H1 (cell line): ENCODE results near the gene DCXR. TPM values are rescaled to one million over a fixed set of nuclear protein-coding genes. Genes with fewer than 3 reads are reported as not detected.

Experiments
- CTCF ChIA-PET: fragments of 300-600 bp; sonication (Branson Sonifier 250); formaldehyde crosslinking; loops from one replicate; lab custom pipeline; 2021; ENCODE audit not compliant: partially characterized antibody; lab: Charles Lee
- POLR2A ChIA-PET: fragments of 300-600 bp; sonication (Branson Sonifier 250); formaldehyde crosslinking; loops from one replicate; lab custom pipeline; 2021; ENCODE audit warnings: inconsistent platforms; ENCODE audit not compliant: partially characterized antibody; lab: Charles Lee
- DNase-seq, 2 experiments: peaks; one replicate each; pipeline versions ENCODE4 v3.0.0 to v3.0.0-alpha.2; 2010 to 2022; ENCODE audit warnings: low spot score in 2 of 2, low read depth in 1 of 2, mixed read lengths in 1 of 2
- FAIRE-seq: peaks from 2 replicates; lab custom pipeline; 2011; peaks lifted over from hg19 to GRCh38; lab: Jason Lieb, UNC
- H2AFZ ChIP-seq: 2 replicates; pipeline ENCODE4 v1.8.1; 2012; ENCODE audit warnings: low read length, inconsistent platforms
- H2AK5ac ChIP-seq: 2 replicates; pipeline ENCODE4 v1.6.1; 2013; ENCODE audit warnings: low read depth, low read length
- H2BK120ac ChIP-seq: replicated peaks from 2 replicates; pipeline ENCODE3; 2013; ENCODE audit warnings: low read depth, low read length, inconsistent platforms
- H2BK12ac ChIP-seq: 2 replicates; pipeline ENCODE4 v1.6.1; 2013; ENCODE audit warnings: low read depth, low read length
- H2BK15ac ChIP-seq: 2 replicates; pipeline ENCODE4 v1.6.1; 2013; ENCODE audit warnings: low read length
- H2BK20ac ChIP-seq: 2 replicates; pipeline ENCODE4 v1.6.1; 2013; ENCODE audit warnings: low read length
- H2BK5ac ChIP-seq: 2 replicates; pipeline ENCODE4 v1.6.1; 2013; ENCODE audit warnings: low read depth, low read length
- H3K14ac ChIP-seq: 2 replicates; pipeline ENCODE4 v1.6.1; 2013; ENCODE audit warnings: inconsistent platforms; ENCODE audit not compliant: insufficient read length
- H3K18ac ChIP-seq: 2 replicates; pipeline ENCODE4 v1.6.1; 2013; ENCODE audit warnings: low read length; ENCODE audit errors: extremely low read depth
- H3K23ac ChIP-seq: 2 replicates; pipeline ENCODE4 v1.6.1; 2013; ENCODE audit warnings: inconsistent platforms; ENCODE audit not compliant: insufficient read length
- H3K23me2 ChIP-seq: 2 replicates; pipeline ENCODE4 v1.6.1; 2013; ENCODE audit warnings: low read depth, low read length
- H3K27ac ChIP-seq: 2 replicates; pipeline ENCODE4 v1.6.1; 2011; ENCODE audit warnings: low read depth, low read length, inconsistent platforms
- H3K27me3 ChIP-seq, 4 experiments: replicated peaks in 1 of 4; 1 replicate in 1 of 4; 2 replicates in 3 of 4; pipeline versions ENCODE4 v1.6.1 to v1.8.1; 2011 to 2013; ENCODE audit warnings: low read length in 3 of 4, mild to moderate bottlenecking in 3 of 4, inconsistent platforms in 2 of 4, mixed read lengths in 2 of 4, moderate library complexity in 1 of 4; ENCODE audit not compliant: control insufficient read depth in 3 of 4, insufficient read depth in 3 of 4; ENCODE audit errors: extremely low read depth in 1 of 4
- H3K36me3 ChIP-seq, 4 experiments: 2 replicates each; pipeline versions ENCODE4 v1.6.1 to v1.8.1; 2011 to 2013; ENCODE audit warnings: mild to moderate bottlenecking in 4 of 4, low read length in 3 of 4, moderate library complexity in 2 of 4, control low read depth in 1 of 4, inconsistent platforms in 1 of 4; ENCODE audit not compliant: insufficient read depth in 4 of 4, control insufficient read depth in 2 of 4
- H3K4ac ChIP-seq: replicated peaks from 2 replicates; pipeline ENCODE3; 2013; ENCODE audit warnings: low read length, low read depth, mixed read lengths, inconsistent platforms; ENCODE audit not compliant: insufficient read length
- H3K4me1 ChIP-seq, 4 experiments: replicated peaks in 1 of 4; 1 replicate in 1 of 4; 2 replicates in 3 of 4; pipeline versions ENCODE4 v1.6.1 to v1.8.1; 2011 to 2013; ENCODE audit warnings: low read length in 3 of 4, inconsistent platforms in 2 of 4, mixed read lengths in 1 of 4; ENCODE audit not compliant: insufficient read depth in 4 of 4, control insufficient read depth in 3 of 4
- H3K4me2 ChIP-seq, 2 experiments: 2 replicates each; pipeline versions ENCODE4 v1.6.1 to v1.8.1; 2011 to 2013; ENCODE audit warnings: low read depth in 2 of 2, low read length in 2 of 2, control low read depth in 1 of 2, inconsistent platforms in 1 of 2, mild to moderate bottlenecking in 1 of 2; ENCODE audit not compliant: insufficient read depth in 1 of 2
- H3K4me3 ChIP-seq, 4 experiments: fragments of 200-600, 300-600 bp in 1 of 4; sonication (generic), shearing (Covaris generic), sonication (Bioruptor Twin) in 1 of 4; 2 replicates each; pipeline versions ENCODE4 v1.5.1 to v1.8.1; 2011 to 2016; ENCODE audit warnings: low read length in 4 of 4, low read depth in 3 of 4, control low read depth in 2 of 4, inconsistent platforms in 2 of 4, mild to moderate bottlenecking in 2 of 4, mixed read lengths in 1 of 4, moderate library complexity in 1 of 4; ENCODE audit not compliant: insufficient read depth in 2 of 4; ENCODE audit errors: extremely low read depth in 1 of 4
- H3K56ac ChIP-seq: replicated peaks from 2 replicates; pipeline ENCODE3; 2013; ENCODE audit warnings: low read depth, mild to moderate bottlenecking, mixed read lengths, low read length, inconsistent platforms; ENCODE audit not compliant: insufficient read length
- H3K79me1 ChIP-seq: 2 replicates; pipeline ENCODE4 v1.6.1; 2013; ENCODE audit warnings: low read depth, low read length, control low read depth
- H3K79me2 ChIP-seq, 2 experiments: 2 replicates each; pipeline versions ENCODE4 v1.6.1 to v1.8.1; 2012 to 2013; ENCODE audit warnings: low read length in 2 of 2, mild to moderate bottlenecking in 2 of 2, inconsistent platforms in 1 of 2; ENCODE audit not compliant: insufficient read depth in 2 of 2, control insufficient read depth in 1 of 2
- H3K9ac ChIP-seq, 4 experiments: replicated peaks in 1 of 4; 1 replicate in 1 of 4; 2 replicates in 3 of 4; pipeline versions ENCODE4 v1.6.1 to v1.8.1; 2011 to 2013; ENCODE audit warnings: low read depth in 3 of 4, low read length in 3 of 4, control low read depth in 2 of 4, mild to moderate bottlenecking in 2 of 4, moderate library complexity in 2 of 4, inconsistent platforms in 1 of 4; ENCODE audit errors: extremely low read depth in 1 of 4
- H3K9me3 ChIP-seq, 2 experiments: 2 replicates each; pipeline versions ENCODE4 v1.6.1 to v1.8.1; 2012 to 2013; ENCODE audit warnings: mild to moderate bottlenecking in 2 of 2, moderate library complexity in 2 of 2, control low read depth in 1 of 2, inconsistent platforms in 1 of 2, low read depth in 1 of 2, low read length in 1 of 2, mixed read lengths in 1 of 2; ENCODE audit not compliant: insufficient read depth in 2 of 2
- H4K20me1 ChIP-seq, 2 experiments: replicated peaks in 1 of 2; 2 replicates each; pipeline versions ENCODE3 to v1.8.1; 2011 to 2013; ENCODE audit warnings: inconsistent platforms in 2 of 2, low read length in 2 of 2, mild to moderate bottlenecking in 1 of 2; ENCODE audit not compliant: insufficient read depth in 2 of 2, control insufficient read depth in 1 of 2
- H4K5ac ChIP-seq: 2 replicates; pipeline ENCODE4 v1.6.1; 2013; ENCODE audit warnings: low read length, low read depth, mixed read lengths, inconsistent platforms; ENCODE audit not compliant: insufficient read length
- H4K8ac ChIP-seq: 2 replicates; pipeline ENCODE4 v1.8.0; 2013; ENCODE audit warnings: mild to moderate bottlenecking, moderate library complexity, low read length, inconsistent platforms; ENCODE audit not compliant: insufficient read depth; ENCODE audit errors: extremely low read depth
- H4K91ac ChIP-seq: replicated peaks from 2 replicates; pipeline ENCODE3; 2013; ENCODE audit warnings: low read length, mixed read lengths, inconsistent platforms; ENCODE audit not compliant: insufficient read length
- CBX5 ChIP-seq: fragments of 300-800, 300-1000 bp; sonication (generic); IDR thresholded peaks from 2 replicates; pipeline ENCODE4 v1.7.1; 2016; ENCODE audit warnings: antibody characterized with exemption, low read length, low read depth
- CTCF ChIP-seq, 3 experiments: IDR thresholded peaks; 1 replicate in 2 of 3; 2 replicates in 1 of 3; pipeline versions ENCODE4 v1.5.1 to v1.6.1; 2011; ENCODE audit warnings: low read length in 3 of 3, mild to moderate bottlenecking in 3 of 3, inconsistent platforms in 2 of 3, low read depth in 1 of 3, moderate library complexity in 1 of 3; ENCODE audit not compliant: insufficient read depth in 1 of 3; ENCODE audit errors: control extremely low read depth in 1 of 3
- KDM1A ChIP-seq: fragments of 200-600, 300-600 bp; sonication (generic); IDR thresholded peaks from 2 replicates; pipeline ENCODE4 v1.7.1; 2016; ENCODE audit warnings: mild to moderate bottlenecking, low read length, borderline replicate concordance
- KDM5A ChIP-seq: fragments of 200-600 bp; IDR thresholded peaks from 2 replicates; pipeline ENCODE4 v1.7.1; 2012; ENCODE audit warnings: mild to moderate bottlenecking, low read length, inconsistent platforms, mixed read lengths
- MAX ChIP-seq: IDR thresholded peaks from 2 replicates; pipeline ENCODE4 v1.6.1; 2012; ENCODE audit warnings: inconsistent platforms
- SIX5 ChIP-seq: IDR thresholded peaks from 2 replicates; pipeline ENCODE4 v1.6.1; 2011; ENCODE audit warnings: mild to moderate bottlenecking, low read depth, low read length
- WGBS, 2 experiments: shearing (Covaris generic) in 1 of 2; methylation state at CpG; one replicate each; pipeline versions ENCODE4 v1.1.6 to v1.1.7; 2013 to 2015; ENCODE audit warnings: low lambda C conversion rate in 2 of 2, mixed read lengths in 2 of 2, inconsistent platforms in 1 of 2, low coverage in 1 of 2, missing lambda C conversion rate in 1 of 2; ENCODE audit not compliant: insufficient replicate concordance in 2 of 2, insufficient coverage in 1 of 2, insufficient read length in 1 of 2; ENCODE audit errors: extremely low coverage in 1 of 2, missing lambda C conversion rate in 1 of 2; 5-methylcytosine and 5-hydroxymethylcytosine counted together
- polyA plus RNA-seq, 7 experiments: library from polyadenylated mRNA; depleted of rRNA in 3 of 7; stranded (reverse) in 5 of 7; unstranded in 2 of 7; fragments of >200 nt in 5 of 7; fragments of 200-250 nt in 2 of 7; gene quantifications; 1 replicate in 5 of 7; 2 replicates in 1 of 7; 4 replicates in 1 of 7; pipeline versions ENCODE4 v1.2.1 to v1.2.3, GENCODE V29; 2011 to 2013; ENCODE audit warnings: missing spikeins in 2 of 7, mixed read lengths in 2 of 7
- total RNA-seq: library from RNA; stranded (reverse); fragmentation: NEBNext Ultra II Directional; extraction: Animal tissue kit (Norgen Biotek cat#: 25700); gene quantifications from 2 replicates; pipeline ENCODE4 v1.2.1, GENCODE V29; 2021

DCXR gene
- total and polyA plus RNA-seq, 2 of the 8 experiments (the other 6 are each of a cell fraction or from before 2014, with no cell fraction given), result 96.3 to 212 TPM

- no peak overlapping the region for H2BK20ac ChIP-seq
- H3K23me2 ChIP-seq, result peaks cover 6% of the 10 kb centered on the region; the same call in 1 of the 2 replicates
- H3K79me1 ChIP-seq, result peaks cover 6% of the 10 kb centered on the region; the same call in 1 of the 2 replicates
- no peak overlapping the region for H3K14ac ChIP-seq
- no peak overlapping the region for H4K8ac ChIP-seq
- no peak overlapping the region for H3K9ac ChIP-seq
- H2BK120ac ChIP-seq, result no peak overlapping the region
- peaks cover 4 to 21% of the 10 kb centered on the region in 2 experiments for H4K20me1 ChIP-seq
- H3K9me3 ChIP-seq, result no peaks in the 10 kb centered on the region
- 96% methylated on average over 23 of the region's 29 CpGs; no CpG with 5 or more reads in 1 of the 2 experiments for WGBS, 2 experiments
- DNase-seq (no peak), FAIRE-seq (no peak)
- H2AFZ ChIP-seq, result no peak overlapping the region
- peaks cover 0 to 7% (median 3%) of the 10 kb centered on the region in 4 experiments; a peak in 4 of 7 replicates for H3K4me1 ChIP-seq
- no peak overlapping the region for H4K5ac ChIP-seq
- H2BK5ac ChIP-seq, result no peak overlapping the region
- no peak overlapping the region for H2AK5ac ChIP-seq
- TF ChIP-seq KDM1A (no peak), SIX5 (no peak), CBX5 (no peak), KDM5A (no peak), CTCF (IDR thresholded peaks at IDR 0.05; ENCODE audit: control extremely low read depth in 1 of 3, insufficient read depth in 1 of 3, low read depth in 1 of 3, low read length in 3 of 3) (no peak), MAX (no peak)
- H3K23ac ChIP-seq, result no peak overlapping the region
- no peak overlapping the region for H3K18ac ChIP-seq
- no peak overlapping the region for H3K56ac ChIP-seq
- no peak overlapping the region for H3K27ac ChIP-seq
- H4K91ac ChIP-seq, result no peak overlapping the region
- H3K79me2 ChIP-seq, result peaks cover 0 to 12% of the 10 kb centered on the region in 2 experiments; a peak in 1 of 4 replicates
- peaks cover 14 to 40% (median 32%) of the 10 kb centered on the region in 4 experiments for H3K36me3 ChIP-seq
- no peak overlapping the region for H2BK12ac ChIP-seq
- H2BK15ac ChIP-seq, result no peak overlapping the region
- no peak overlapping the region for H3K4me3 ChIP-seq
- ChIA-PET CTCF (interaction anchor here (0.9 to 5.4 kb wide), 5 partner anchors 8 to 97 kb away, joined by 3 to 40 read pairs (median 3); partner anchors contain the start of genes DUS1L and RAC3), POLR2A (interaction anchor here (0.8 to 13.2 kb wide), 16 partner anchors 9 to 145 kb away, joined by 3 to 161 read pairs (median 4); partner anchors contain the start of genes DUS1L and RAC3)
- H3K4ac ChIP-seq, result no peak overlapping the region
- no peak overlapping the region for H3K4me2 ChIP-seq
- H3K27me3 ChIP-seq, result no peaks in the 10 kb centered on the region
Observed at GRCh38 chr17:82056729-82057621, 19.5 kb upstream of the DCXR start.
